LoVo (cell line): ENCODE data around the gene ELP5.
A peak's percentile ranks its signal among the peaks of the same experiment; 100 is the strongest.

ENCODE experiments used
- DNase-seq: peaks from one replicate; pipeline ENCODE4 v3.0.0-alpha.2; 2016; ENCODE audit warnings: low spot score

The ELP5 gene

DNA sequence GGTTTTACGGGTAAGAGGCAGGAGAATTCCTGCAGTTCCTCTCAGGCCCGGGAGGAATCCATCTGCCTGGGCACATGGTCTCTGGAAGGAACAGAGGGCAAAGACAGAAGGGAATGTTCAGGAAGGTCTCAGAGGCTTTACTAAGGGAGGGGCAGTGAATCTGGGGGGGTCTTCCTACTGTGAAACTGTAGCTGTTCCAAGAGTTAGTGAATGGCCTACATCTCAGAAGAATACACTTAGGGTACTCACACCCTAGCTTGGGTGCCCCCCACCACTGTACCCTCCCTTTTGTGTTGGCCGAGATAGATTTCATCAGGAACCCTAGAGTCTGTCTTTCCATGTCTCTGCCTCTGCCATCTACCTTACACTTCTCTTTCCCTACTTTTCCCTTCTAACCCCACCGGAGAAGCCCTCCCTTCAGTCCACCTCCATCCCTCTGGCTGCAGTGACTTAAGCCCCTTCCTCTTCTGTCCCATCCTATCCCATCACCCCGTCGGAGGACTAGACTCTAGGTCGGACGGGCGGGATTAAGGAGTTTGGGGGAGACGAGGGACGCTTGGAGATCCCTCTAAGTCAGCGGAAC is 32.7 kb upstream of the ELP5 start:
- DNase-seq = no peak

DNA sequence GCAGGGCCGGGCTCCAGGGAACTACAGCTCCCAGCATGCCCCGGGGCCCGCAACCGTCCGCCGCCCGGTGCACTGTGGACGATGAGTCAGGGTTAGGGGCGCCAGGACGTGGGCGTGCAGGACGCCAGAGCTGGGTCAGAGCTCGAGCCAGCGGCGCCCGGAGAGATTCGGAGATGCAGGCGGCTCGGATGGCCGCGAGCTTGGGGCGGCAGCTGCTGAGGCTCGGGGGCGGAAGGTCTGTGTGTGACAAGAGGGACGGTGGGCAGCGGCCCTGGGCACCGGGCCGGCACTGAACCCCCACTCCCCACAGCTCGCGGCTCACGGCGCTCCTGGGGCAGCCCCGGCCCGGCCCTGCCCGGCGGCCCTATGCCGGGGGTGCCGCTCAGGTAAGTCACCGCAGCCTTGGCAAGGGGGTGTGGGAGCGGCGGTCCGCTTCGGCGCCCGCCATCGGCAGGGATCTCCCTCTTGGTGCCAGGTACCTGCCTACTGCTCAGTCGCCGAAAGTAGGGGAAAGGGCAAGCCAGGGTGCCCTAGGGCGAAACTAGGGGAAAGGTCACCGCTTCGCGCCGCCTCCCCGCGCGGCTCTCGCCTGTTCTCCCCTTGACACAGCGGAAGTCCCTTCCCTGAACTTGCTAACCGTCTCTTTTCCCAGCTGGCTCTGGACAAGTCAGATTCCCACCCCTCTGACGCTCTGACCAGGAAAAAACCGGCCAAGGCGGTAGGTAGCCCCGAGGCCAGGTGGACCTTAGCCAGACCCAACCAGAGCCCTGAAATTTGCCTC is 32.0 kb upstream of the ELP5 start, which contains the start of the genes ACADVL and DLG4:
TSS of gene ACADVL (plus strand) at position 127 of the 781 bp plus-strand sequence. CDS start at position 174, 47 bp downstream.
TSS of gene DLG4 (minus strand) at position 25 of the 781 bp plus-strand sequence.
- peak; percentile 88 for DNase-seq

DNA sequence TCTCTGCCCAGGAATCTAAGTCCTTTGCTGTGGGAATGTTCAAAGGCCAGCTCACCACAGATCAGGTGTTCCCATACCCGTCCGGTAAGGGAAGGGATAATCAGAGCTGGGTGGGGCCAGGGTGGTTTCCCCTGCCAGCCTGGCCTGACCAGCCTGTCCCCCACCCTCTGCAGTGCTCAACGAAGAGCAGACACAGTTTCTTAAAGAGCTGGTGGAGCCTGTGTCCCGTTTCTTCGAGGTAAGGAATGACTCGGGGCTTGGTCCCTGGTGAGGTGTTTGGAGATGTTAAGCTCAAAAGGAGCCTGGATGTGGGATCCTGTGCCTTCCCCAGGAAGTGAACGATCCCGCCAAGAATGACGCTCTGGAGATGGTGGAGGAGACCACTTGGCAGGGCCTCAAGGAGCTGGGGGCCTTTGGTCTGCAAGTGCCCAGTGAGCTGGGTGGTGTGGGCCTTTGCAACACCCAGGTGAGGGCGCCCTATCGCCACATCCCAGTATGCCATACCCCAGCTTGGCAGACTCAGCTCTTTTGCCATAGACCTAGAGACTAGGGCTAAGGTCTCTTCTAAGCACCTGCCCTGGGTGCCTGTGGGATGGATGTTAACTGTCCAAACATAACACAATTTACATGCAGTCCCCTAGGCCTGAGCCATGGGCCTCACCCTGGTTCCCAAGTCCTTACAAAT is 31.3 kb upstream of the ELP5 start:
- peak; percentile 26 for DNase-seq

DNA sequence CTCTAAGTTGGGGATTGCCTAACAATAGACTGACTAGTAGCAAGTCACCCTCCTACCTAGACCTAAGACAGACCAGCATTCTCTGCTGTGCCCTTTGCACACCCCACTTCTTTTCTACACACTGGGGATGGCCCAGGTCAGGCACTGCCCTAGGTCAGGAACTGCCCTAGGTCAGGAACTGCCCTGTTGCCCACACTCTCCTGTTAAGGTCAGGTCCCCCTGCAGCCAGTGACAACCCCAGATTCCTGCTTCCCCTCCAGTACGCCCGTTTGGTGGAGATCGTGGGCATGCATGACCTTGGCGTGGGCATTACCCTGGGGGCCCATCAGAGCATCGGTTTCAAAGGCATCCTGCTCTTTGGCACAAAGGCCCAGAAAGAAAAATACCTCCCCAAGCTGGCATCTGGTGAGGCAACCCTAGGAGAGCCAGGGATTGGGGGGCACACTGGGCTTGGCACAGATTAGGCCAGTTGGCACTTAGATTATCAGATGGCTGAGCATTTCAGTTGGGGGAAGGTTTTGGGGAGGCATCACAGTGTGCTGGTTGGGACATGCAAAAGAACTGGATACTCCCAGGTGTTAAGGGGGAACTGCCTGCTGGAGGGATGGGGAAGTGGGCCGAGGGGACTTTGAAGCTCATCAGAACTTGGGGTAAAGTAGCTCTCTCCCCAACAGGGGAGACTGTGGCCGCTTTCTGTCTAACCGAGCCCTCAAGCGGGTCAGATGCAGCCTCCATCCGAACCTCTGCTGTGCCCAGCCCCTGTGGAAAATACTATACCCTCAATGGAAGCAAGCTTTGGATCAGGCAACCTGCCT is 30.5 kb upstream of the ELP5 start:
- no peak for DNase-seq

DNA sequence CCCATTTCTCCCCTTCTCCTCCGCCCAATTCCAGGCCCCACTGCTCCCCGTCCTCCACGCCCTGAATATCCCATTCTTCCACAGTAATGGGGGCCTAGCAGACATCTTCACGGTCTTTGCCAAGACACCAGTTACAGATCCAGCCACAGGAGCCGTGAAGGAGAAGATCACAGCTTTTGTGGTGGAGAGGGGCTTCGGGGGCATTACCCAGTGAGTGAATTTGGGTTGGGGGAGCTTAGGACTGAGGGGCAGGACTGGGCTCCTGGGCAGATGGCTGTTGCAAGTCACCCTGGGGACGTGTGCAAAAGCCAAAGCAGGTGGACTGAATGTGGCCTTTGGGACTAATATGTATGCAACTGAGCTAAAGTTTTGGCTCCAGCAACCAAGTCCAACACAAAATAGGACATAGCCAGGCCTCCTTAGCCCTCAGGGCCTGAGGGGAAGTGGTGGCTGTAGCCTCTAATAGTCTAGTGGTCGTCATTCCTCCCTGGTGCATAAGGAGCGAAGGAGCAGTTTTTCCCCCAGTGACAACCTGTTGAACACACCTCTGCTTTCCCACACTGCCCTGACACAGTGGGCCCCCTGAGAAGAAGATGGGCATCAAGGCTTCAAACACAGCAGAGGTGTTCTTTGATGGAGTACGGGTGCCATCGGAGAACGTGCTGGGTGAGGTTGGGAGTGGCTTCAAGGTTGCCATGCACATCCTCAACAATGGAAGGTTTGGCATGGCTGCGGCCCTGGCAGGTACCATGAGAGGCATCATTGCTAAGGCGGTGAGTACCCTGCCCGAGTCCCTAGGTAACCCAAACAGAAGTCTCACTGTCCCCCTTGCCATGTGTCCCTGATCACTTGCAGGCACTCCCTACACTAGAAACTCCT is 29.7 kb upstream of the ELP5 start:
- no peak for DNase-seq

DNA sequence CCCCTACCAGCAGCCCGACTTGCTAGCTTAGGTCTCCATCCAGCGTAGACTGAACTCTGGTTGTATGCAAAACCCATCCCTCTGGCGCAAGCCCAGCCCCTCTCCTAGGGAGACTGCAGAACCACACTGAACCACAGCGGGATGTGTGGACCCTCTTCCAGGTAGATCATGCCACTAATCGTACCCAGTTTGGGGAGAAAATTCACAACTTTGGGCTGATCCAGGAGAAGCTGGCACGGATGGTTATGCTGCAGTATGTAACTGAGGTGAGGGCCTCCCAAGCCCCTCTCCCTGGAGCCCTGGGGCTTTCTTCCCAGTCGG is 29.1 kb upstream of the ELP5 start:
- DNase-seq = no peak

DNA sequence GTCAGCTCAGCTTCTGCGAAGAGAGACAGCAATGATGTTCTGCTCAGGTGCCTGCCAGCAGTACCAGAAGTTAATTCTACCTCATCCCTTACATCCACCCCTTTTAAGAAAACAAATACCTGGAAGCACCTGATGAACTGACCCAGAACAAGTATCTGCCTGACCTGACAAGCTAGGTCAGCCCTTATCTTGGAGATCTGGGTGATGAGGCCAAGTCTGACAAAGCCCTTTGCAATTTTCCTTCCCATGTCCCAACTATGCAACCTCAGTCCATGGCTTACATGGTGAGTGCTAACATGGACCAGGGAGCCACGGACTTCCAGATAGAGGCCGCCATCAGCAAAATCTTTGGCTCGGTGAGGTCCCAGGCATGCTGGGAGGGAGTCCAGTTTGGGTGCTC is 28.6 kb upstream of the ELP5 start:
- no peak for DNase-seq

DNA sequence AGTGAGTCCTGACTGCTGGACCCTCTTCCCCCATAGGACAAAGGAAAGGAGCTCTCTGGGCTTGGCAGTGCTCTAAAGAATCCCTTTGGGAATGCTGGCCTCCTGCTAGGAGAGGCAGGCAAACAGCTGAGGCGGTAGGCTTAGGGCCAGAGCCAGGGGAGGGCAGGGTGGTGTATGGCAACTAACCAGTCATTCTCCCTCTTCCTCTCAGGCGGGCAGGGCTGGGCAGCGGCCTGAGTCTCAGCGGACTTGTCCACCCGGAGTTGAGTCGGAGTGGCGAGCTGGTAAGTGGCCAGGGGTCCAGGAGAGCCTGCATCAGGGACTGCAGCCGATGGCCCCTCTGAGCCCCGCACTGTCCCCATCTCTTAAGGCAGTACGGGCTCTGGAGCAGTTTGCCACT is 27.9 kb upstream of the ELP5 start:
- DNase-seq = no peak

DNA sequence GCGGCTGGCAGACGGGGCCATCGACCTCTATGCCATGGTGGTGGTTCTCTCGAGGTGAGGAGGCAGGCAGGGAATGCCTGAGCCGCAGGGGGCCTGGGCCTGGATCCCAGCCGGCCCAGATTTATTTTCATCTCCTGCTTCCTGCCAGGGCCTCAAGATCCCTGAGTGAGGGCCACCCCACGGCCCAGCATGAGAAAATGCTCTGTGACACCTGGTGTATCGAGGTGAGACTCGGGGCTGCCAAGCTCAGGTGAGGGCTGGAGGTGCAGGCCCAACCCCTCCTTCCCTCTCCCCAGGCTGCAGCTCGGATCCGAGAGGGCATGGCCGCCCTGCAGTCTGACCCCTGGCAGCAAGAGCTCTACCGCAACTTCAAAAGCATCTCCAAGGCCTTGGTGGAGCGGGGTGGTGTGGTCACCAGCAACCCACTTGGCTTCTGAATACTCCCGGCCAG is 27.3 kb upstream of the ELP5 start:
- no peak for DNase-seq

DNA sequence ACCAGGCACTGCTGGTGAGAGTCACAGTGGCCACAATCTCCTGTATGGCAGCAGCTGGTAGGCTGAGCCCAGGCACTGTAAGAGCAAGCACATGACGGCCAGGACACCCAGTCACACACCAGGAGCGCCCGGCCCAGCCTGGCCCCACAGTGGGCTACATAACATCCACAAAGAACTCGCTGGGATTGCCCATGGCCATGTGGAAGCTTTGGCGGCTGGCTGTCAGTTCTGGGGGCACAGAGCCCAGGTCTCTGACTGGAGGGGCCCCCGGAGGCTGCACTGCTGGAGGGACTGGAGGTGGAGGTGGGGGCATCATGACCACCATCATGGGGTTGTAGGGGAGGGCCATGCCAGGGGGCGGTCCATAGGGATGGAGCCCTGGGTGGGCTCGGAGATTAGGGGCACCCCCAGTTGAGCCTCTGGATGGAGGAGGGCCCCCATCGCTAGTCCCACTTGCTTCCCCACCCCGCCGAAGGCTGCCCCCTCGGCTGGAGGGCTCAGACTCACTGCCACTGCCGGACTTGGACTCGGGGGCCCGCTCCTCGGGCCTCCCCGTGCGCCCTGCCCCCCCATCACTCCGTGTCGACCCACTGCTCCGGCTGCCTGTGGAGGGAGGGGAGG is 26.2 kb upstream of the ELP5 start:
- DNase-seq = no peak

DNA sequence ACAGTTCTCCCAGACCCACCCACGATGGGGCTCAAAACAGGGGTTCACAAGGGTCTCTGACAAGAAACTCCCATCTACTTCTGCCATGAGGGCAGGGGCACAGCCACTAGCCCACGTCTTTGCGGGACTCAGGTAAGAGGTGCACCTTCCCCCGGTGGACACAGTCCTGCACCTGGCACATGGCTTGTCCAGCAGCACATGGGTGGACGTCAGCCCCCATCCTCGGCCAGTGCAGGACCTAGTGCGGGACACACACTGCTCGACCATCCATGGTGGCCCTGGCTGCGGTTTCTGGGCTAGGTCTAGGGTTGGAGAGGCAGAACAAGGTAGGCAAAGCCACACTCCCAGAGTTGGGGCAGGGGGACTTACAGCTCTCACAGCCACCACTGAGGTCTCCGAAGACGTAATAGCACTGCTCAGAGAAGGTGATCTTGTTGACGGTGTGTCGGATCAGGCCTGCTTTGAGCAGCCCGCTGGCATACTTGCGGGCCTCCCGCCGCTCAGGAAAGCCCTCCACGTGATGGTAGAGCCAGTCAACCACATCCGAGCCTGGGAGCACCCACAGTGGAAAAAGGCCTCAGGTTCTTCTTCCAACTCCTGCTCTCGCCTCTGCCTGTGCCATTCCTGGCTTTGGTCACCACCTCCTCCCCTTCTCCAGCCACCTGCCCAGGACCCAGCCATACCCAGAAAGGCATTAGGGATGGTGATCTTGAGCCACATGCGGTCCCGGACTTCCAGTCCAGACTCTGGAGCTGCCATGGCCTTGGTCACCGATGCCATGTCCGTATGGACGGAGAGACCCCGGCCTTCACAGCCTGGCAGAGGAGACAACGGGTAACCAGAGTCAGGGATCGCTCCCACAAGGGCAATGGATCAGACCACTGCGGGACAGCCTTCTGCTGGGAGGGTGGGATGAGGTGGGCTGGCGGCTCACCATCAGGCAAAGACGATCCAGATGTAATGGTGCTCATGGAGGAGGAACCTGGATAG is 25.0 kb upstream of the ELP5 start:
- DNase-seq = no peak

DNA sequence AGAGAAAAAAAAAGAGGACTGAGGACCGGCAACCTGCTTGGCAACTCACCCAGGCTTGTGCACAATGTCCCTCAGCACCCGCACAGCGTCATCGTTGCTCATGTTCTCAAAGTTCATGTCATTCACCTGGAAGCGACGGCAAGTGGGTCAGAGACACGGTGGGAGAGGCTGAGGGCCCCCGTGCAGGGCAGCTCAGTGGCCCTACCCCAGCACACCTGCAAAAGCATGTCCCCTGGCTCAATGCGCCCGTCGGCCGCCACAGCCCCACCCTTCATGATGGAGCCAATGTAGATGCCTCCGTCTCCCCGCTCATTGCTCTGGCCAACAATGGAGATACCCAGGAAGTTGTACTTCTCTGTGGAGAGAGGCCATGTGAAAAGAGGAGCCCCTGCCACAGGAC is 23.1 kb upstream of the ELP5 start:
- DNase-seq = no peak

DNA sequence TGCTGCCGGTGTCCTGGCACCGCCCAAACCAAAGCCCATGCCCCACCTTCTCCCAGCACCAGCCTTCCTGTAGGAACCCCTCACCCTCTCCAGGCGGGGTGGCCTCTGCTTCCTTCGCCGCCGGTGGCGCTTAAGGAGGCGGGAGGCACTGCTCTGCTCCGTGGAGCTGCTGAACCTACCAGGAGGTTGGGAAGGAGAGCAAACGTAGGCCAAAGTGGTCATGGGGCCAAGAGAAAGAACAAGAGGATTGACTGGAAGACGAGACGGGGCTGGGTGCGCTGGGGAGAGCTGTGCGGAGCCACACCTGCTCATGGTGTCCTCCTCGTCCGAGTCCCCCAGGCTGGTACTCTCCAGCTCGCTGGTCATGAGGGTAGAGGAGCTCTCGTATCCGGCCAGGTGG is 22.5 kb upstream of the ELP5 start:
- DNase-seq = no peak

DNA sequence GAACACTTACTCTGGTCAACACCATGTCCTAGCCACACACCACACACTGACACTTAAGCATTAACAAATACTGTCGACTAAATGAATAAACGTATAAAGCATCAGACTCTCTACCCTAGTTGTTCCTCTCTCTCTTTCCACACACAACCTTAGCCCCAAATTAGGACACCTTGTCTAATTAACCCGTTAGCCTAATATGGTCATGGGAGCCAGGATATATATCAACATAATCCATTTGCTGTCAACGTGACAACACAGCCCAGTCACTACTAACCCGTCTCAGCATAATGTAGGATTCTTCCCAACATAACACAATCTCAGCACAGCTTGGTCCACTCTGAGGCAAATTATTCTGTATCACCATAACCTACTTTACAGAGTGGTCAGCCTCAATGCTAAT is 19.9 kb upstream of the ELP5 start:
- DNase-seq = no peak

DNA sequence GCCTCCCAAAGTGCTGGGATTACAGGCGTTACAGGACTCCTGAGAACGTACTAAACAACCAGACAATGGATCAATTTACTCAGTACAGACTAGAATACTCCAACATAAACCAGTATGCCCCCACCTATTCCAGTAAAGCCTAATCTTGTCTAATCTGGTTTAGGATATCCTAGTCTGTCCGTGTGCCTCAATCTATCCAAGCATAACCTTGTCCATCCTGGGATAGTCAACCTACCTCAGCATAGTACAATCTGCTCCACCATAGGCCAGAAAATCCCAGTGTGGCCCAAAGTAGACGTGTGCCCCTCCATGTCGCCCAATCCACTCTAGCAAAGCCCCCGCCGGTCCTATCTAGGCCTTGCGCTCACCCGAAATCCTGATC is 18.3 kb upstream of the ELP5 start:
- no peak for DNase-seq

DNA sequence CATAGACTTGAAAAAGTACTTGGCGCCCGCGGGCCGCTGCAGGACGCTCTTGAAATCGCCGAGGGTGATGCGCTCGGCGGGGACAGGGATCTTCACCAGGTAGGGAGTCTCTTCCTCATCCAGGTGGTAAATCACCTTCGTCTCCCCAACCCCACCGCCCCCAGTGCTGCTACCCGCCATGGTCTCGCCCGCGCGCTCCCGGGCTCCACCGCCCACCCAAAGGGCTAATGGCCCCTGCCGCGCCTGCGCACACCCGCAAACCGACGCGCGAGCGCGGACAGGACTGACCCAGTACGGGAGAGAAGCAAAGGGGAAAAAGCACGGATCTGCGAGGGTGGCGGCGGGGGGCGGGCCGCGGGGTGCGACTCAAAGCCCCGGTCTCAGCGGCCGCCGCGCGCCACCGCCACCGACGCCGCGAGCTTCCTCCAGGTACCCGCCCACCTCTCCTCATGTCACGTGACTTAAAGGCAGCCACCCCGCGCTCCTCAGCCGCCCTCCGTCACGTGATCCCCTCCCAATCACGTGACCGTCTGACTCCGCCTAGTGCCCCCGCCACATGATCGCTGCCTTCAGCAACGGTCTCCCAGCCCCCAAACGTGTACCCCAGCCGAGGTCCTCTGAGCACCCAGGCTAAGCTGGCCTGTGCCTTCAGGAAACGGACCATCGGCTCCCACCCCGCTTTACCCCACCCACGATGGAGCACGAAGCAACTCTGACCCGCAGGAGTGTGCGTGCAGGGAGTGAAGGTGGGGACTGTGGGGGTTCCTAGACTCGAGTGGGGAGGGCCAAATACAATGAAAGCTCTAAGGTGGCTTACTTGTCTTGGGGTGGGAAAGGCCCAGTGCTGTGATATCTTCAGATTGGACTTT is 17.7 kb upstream of the ELP5 start, which contains the start of gene DVL2:
TSS of gene DVL2 (minus strand) at position 435 of the 869 bp plus-strand sequence. CDS start at position 180, 255 bp downstream.
- DNase-seq = peak; percentile 94

DNA sequence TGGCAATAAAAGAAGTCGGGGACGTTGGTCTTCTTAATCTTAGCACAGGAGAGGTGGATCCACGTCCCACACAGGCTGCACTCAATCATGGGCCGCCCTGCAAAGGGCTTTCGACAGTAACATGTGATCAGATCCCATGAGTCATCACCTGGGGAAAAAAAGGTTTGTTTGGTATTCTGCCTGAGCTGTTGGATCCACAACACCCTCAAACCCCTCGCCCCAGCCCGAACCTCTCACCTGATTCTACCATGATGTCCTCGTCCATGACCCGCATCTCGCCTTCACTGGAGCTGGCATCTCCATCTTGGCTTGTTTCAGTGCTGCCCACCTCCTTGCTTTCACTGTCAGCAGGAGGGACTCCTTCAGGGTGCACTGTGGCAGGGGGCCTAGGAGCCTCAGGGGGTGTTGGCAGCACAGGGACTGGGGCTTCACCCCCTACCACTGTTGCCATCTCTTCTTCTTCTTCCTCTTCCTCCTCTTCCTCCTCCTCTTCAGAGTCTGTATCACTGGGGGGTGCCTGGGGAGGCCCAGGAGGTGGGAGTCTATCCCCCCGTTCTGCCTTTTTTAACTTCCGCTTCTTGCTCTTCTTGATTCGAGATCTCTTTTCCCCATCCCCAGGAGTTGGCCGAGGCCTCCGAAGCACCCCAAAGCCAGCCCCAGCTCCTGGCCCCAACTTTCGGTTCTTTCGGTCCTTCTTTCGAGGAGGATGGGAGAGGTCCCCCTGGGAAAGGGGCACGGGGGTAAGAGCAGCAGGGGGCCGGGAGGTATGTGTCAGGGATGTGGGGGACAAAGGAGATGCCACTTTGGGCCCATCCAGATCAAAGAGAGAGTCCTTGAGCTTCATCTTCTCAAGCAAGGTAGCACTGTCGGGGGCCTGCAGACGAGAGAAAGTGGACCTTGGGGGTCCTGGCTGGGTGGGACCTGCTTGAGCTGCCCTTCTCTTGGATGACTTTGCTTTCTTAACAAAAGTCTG is 16.0 kb upstream of the ELP5 start:
- DNase-seq = no peak
